ENCODE data around the gene CALCB.

GRCh38 chr11:15034687-15035267 lies 38.6 kb upstream of the CALCB start:
- TF ChIP-seq EZH2 (IDR thresholded peaks at IDR 0.05; ENCODE audit: borderline replicate concordance, insufficient read depth, low read length, poor library complexity, severe bottlenecking) (no peak), SMC3 (conservative IDR thresholded peaks at IDR 0.05; ENCODE audit: poor library complexity) (no peak)
- TF ChIP-seq, protein P1, sequence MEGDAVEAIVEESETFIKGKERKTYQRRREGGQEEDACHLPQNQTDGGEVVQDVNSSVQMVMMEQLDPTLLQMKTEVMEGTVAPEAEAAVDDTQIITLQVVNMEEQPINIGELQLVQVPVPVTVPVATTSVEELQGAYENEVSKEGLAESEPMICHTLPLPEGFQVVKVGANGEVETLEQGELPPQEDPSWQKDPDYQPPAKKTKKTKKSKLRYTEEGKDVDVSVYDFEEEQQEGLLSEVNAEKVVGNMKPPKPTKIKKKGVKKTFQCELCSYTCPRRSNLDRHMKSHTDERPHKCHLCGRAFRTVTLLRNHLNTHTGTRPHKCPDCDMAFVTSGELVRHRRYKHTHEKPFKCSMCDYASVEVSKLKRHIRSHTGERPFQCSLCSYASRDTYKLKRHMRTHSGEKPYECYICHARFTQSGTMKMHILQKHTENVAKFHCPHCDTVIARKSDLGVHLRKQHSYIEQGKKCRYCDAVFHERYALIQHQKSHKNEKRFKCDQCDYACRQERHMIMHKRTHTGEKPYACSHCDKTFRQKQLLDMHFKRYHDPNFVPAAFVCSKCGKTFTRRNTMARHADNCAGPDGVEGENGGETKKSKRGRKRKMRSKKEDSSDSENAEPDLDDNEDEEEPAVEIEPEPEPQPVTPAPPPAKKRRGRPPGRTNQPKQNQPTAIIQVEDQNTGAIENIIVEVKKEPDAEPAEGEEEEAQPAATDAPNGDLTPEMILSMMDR (IDR thresholded peaks at IDR 0.05; ENCODE audit: poor library complexity, severe bottlenecking): no peak

Data from neural cell (in vitro differentiated cells).